Hippocampal formation (tissue), 2 donors: Measurements from ENCODE around the gene C9orf43.

Source experiments
- DNase-seq, 2 donors: peaks; one replicate each; lab custom pipeline; 2025; lab: John Stamatoyannopoulos, UW

Gene C9orf43

GRCh38 chr9:113467183-113467582, 56.6 kb downstream of the C9orf43 start:
- no peak for DNase-seq

GRCh38 chr9:113468716-113469448, 58.3 kb downstream of the C9orf43 start:
- DNase-seq: no peak

DNA sequence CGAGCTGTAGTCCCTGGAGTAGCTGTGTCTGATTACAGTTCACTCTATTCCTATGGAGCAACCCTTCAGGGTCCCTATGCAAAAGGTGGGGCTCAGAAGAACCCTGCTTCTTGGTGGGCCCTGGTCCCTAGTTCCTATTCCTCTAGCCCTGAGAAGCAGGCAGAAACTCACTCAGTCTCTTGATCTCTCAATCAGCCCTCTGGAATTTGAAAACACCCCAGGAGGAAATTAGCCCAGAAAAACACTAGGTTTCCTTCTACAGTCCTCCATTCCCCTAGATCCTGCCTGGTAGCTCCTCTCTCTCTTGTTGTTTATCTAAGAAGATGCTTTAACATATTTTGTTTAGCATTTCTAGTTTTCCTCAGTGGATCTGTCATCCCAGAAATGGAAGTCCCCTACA, 60.6 kb downstream of the C9orf43 start:
- DNase-seq: no peak

DNA sequence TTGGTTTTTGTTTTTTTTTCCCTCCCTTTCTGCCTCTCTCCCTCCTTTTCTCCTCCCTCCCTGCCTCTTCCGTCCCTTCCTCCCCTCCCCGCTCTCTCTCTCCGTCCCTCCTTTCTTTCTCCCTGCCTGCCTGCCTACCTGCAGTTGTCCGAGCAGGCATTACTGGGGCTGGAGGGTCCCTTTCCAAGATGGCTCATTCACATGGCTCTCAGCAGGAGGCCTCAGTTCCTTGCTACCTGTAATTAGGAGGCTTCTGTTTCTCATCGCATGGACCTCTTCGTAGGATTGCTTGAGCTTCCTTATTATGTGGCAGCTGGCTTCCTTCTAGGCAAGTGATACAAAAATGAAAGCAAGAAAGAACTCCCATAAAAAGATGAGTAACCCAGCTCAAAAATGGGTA, 61.0 kb downstream of the C9orf43 start:
- no peak for DNase-seq

DNA sequence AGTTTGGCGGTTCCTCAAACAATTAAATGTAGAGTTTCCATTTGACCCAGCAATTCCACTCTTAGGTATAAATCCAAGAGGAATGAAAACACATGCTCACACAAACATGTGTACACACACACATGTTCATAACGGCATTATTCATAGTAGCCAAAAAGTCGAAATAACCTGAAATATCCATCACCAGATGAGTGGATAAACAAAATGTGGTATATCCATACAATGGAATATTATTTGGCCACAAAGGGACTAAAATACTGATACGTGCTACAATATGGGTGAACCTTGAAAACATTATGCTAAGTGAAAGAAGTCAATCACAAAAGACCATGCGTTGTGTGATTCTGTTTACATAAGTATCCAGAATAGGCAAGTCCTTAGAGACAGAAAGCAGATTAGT, 61.7 kb downstream of the C9orf43 start:
- no peak for DNase-seq

GRCh38 chr9:113474360-113475028, 63.9 kb downstream of the C9orf43 start:
- no peak for DNase-seq

- DNase-seq: no peak
Measured at GRCh38 chr9:113475031-113475430, 64.5 kb downstream of the C9orf43 start.

- no peak for DNase-seq
Measured at GRCh38 chr9:113475992-113476391, 65.4 kb downstream of the C9orf43 start.

GRCh38 chr9:113476511-113476916, 66.0 kb downstream of the C9orf43 start:
- DNase-seq: no peak

DNA sequence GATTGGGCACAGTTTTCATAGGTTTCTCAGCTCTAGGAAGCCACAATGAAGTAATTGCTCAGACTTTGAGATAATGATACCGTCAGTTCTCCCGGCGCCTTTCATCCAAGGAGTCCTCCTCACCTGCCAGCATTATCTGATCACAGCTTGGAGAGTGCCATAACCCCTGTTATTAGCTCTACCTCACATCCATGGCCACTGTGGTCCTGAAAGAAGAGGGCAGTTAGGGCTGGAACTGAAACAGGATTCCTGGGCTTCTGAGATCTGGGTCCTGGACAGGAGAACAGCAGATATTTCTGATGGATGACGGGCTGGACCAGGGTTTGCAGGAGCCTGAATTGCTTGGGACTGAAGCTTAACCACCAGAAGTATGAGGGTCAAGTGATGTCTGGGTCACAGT, 66.5 kb downstream of the C9orf43 start:
- no peak for DNase-seq

DNA sequence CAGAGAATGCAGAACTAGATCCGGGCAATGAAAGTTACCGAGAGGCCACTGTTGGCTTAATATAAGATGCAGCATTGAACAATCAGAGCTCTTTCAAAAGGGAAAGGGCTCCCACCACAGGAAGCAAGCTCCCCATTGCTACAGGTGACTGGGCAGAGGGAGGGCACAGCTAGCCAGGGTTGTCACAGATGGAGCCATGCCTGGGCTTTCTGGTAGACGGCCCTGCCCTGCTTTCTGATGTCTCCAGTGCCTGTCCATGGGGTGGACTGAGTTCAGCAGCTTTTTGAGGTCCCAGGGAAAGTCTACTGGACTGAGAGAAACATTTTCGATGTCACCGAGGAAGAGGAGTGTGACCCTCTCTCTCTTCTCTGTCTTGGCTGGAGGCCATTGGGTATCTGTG, 67.1 kb downstream of the C9orf43 start:
- no peak for DNase-seq

DNA sequence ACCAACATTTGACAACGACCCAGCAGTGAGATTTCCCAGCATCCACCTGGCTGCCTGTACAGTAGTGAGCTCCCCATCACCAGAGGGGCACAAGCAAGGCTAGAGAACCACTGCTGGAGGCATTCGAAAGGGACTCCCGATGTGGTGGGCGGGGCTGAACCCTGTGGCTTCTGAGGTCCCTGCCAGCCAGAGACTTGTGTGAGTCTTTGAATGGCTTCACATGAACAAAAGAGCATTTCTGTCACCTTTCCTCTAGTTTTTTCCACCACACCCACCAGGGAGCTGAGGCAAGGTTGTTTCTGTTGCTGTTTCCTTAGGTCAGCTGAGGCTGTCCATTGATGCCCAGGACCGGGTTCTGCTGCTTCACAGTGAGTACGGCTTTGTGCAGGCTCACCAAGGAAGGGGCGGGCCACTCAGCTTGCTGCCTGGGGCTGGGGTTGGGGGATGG, 68.7 kb downstream of the C9orf43 start:
- DNase-seq: no peak
